HG02852 (cell line): Measurements from ENCODE around the gene CASP14.
"Not testable (repeated sequence)": the region's sequence is repeated elsewhere in the genome, so short reads cannot be mapped to it uniquely, and the experiment has no call there.

Experiments used
- ATAC-seq: cut with Tn5 transposase; IDR thresholded peaks from one replicate; pipeline ENCODE4 v1.9.1; 2021; ENCODE audit warnings: mild to moderate bottlenecking, moderate library complexity; ENCODE audit not compliant: unreplicated experiment

The CASP14 gene

DNA sequence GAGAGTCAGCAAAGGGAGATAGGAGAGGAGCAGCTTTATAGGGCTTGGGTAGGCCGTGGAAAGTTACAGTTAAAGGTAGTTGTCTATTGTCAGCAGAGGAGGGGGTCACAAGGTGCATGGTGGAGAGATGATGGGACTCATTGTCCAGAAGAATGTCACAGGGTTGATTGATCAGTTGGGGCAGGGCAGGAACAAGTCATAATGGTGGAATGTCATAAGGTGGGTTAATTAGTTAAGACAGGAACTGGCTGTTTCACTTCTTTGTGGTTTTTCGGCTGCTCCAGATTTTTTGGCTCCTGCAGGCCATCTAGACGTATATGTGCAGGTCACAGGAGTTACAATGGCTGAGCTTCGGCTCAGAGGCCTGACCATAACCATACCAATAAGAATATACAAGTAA is 21.1 kb downstream of the CASP14 start:
- ATAC-seq = not testable (repeated sequence)

- ATAC-seq = no peak
These were observed 23.8 kb downstream of the CASP14 start for GRCh38 chr19:15072930-15073647.

GRCh38 chr19:15074371-15074770 is 25.1 kb downstream of the CASP14 start:
- no peak for ATAC-seq

DNA sequence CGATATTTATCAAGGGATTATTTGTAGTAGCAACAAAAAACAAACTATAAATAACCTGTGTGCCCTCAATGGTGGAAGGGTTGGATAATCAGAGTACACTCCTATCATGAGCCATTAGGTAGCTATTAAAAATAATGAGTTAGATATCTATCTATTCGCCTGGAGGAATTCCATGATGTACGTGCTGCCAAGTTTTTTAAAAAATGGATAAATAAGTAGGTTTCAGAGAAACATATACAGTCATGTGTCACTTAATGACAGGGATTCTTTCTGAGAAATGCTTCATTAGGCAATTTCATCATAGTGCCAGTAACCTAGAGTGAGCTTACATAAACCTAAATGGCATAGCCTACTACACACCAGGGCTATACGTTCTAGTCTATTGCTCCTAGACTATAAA is 26.5 kb downstream of the CASP14 start:
- no peak for ATAC-seq

DNA sequence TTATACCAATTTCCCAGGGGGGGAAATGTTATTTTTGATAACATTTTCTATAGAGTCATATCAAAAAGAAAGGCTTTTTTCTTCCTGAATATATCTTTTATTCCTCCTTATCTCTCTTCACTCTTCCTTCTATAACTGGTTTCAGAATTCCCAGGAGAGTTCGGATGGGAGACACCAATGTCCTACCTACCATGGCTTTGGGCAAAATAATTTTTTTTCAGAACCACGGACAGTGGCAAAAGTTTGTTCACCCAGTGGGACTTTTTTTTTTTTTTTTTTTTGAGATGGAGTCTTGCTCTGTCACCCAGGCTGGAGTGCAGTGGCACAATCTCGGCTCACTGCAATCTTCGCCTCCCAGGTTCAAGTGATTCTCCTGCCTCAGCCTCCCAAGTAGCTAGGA is 30.7 kb downstream of the CASP14 start:
- ATAC-seq = not testable (repeated sequence)

DNA sequence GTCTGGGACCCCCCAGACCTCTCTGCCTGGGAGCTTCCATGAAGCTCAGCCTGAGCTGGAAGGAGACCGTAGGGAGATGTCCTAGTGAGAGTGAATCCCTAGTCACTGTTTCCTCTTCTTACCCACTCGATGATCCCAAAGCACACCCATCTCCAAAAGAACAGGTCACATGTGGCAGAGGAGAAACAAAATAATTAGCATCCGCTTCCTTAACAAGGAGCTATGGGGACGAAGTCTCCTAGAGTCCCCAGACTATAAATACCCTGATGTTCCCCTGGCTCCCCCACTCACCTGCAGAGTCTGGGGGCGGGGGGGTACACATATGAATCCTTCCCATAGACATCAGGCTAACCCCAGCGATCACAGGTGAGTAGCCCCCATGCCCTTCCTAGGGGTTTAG is 32.6 kb downstream of the CASP14 start, which contains the start of gene OR1I1:
TSS of gene OR1I1 (plus strand) at position 301 of the 400 bp plus-strand sequence. CDS start 4,855 bp downstream, outside the sequence.
- ATAC-seq = no peak

- no peak for ATAC-seq
These were observed 37.9 kb downstream of the CASP14 start for GRCh38 chr19:15087182-15087581.

DNA sequence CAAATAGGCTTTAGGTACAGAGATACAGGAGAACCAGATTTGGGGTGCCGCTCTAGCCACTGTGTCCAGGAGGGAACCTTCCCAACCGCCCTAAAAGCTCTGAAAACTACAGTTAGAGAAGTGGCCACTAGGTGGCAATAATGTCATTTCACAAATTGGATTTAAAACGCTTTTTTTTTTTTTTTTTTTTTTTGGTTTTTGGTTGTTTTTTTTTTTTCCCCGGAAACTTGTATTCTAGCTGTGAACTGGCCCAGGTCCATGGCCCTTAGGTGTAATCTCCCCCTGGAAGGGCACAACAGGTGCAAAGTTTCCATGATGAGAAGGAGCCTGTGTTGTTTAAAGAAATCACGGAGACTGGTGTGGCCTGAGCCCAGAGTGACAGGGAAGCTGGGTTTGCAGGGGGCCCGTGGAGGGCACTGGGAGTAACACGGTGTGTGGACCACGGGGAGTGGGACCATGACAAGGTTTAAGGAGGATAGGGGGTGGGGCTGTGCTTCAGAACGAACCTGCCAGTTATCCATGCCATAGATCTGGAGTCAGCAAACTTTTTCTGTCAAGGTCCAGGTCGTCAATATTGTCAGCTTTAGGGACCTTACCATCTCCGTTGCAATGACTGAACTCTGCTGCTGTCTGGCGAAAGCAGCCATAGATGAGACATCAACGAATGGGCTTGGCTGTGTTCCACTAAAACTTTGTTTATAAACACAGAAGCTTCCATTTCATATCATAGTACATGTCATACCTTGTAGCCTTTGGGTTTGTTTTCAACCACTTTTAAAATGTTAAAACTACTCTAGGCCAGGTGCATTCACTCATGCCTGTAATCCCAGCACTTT is 42.9 kb downstream of the CASP14 start:
- no peak for ATAC-seq

GRCh38 chr19:15093001-15093400 is 43.7 kb downstream of the CASP14 start:
- no peak for ATAC-seq

- ATAC-seq = no peak
These were observed 46.9 kb downstream of the CASP14 start for GRCh38 chr19:15096223-15096622.

DNA sequence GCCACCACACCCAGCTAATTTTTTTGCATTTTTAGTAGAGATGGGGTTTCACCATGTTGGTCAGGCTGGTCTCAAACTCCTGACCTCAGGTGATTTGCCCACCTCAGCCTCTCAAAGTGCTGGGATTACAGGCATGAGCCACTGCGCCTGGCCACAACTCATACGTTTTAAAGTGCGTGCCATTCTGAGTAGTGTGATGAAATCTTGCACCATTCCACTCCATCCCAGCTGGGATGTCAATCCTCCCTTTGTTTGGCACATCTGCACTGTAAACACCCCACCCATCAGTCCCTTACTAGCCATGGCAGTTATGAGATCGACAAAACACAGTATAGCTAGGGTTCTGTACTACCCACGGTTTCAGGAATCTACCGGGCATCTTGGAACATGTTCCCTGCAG is 48.7 kb downstream of the CASP14 start:
- ATAC-seq = not testable (repeated sequence)

- no peak for ATAC-seq
These were observed 49.2 kb downstream of the CASP14 start for GRCh38 chr19:15098460-15098859.

DNA sequence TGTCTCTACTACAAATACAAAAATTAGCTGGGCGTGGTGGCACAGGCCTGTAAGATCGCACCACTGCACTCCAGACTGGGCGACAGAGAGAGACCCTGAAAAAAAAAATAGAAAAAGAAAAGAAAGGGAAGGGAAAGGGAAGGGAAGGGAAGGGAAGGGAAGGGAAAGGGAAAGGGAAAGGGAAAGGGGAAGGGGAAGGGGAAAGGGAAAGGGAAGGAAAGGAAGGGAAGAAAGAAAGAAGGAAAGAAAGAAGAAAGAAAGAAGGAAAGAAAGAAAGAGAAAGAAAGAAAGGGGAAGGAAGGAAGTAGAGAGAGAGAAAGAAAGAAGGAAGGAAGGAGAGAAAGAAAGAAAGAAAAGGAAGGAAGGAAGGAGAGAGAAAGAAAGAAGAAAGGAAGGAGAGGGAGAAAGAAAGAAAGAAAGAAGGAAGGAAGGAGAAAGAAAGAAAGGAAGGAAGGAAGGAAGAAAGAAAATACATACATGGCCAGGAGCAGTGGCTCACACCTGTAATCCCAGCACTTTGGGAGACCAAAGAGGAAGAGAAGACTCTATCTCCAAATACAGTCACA is 49.8 kb downstream of the CASP14 start:
- ATAC-seq = no peak

DNA sequence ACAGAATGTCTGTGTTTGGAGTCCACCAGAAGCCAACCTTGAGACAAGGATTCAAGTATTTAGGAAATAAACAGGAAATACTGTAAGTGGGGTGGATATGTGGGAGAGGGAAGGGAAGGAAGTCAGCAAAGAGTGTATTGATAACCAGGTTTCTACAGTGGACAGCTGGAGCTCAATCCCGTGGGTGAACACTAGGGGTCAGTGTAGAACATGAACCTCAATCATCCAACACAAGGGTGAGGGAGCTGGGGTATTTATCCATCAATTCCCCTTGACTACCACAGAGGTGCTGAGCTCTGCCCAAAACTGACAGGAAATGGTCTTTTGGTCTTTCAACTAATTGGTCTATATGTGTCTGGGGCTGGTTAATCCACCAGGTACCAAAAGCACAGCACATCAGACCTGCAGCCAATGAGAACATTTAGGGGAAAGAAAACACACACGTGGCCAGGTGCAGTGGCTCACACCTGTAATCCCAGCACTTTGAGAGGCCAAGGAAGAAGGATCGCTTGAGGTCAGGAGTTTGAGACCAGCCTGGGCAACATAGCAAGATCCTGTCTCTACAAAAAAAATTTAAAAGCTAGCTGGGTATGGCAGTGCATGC is 52.3 kb downstream of the CASP14 start:
- no peak for ATAC-seq

- no peak for ATAC-seq
These were observed 54.7 kb downstream of the CASP14 start for GRCh38 chr19:15104003-15104402.

DNA sequence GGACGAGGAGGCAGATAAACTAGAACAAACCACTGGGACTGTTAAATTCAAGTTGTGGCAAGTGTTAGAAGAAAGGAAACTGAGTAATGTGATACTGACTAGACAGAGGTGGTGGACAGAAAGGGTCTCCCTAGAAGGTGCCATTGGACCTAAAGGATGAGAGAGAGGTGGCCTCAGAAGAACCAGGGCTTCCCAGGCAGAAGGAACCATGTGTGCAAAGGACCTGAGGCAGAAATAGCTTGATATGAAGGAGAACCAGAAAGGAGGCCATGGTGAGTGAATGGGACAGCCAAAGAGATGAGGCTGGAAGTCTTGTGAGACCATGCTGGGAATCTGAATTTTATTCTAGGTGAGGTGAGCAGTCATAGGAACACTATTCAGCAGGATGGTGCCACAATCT is 55.1 kb downstream of the CASP14 start:
- no peak for ATAC-seq

- no peak for ATAC-seq
These were observed 55.8 kb downstream of the CASP14 start for GRCh38 chr19:15105044-15105443.

GRCh38 chr19:15107061-15108010 is 58.1 kb downstream of the CASP14 start, which contains the start of gene SYDE1:
SYDE1 (plus strand) TSS chr19:15107401; CDS start chr19:15107434, 33 bp downstream.
- ATAC-seq = no peak
